GM12878 (cell line): ENCODE data around the gene HSPB8. TPM values are rescaled to one million over a fixed set of nuclear protein-coding genes. Genes with fewer than 3 reads are reported as not detected.

Experiments
- ATAC-seq: fragments of 200-7000 bp; cut with Tn5 transposase; 3 replicates; pipeline ENCODE4 v1.9.1; 2020; ENCODE audit warnings: mild to moderate bottlenecking, moderate library complexity
- BruUV-seq: library from RNA; stranded (reverse); fragments of 400-500 nt; replicated peaks from 2 replicates; lab custom pipeline; 2021; lab: Mats Ljungman, UMichigan
- CTCF ChIA-PET: fragments of 300-600 bp; sonication (Branson Sonifier 250); formaldehyde crosslinking; extraction: SDS; loops from one replicate; lab custom pipeline; 2021; ENCODE audit warnings: inconsistent platforms; lab: Yijun Ruan, JAX
- POLR2A ChIA-PET: fragments of 350-600 bp; formaldehyde crosslinking; extraction: SDS; loops from one replicate; lab custom pipeline; 2021; ENCODE audit warnings: inconsistent platforms; lab: Charles Lee
- RAD21 ChIA-PET: fragments of 300-600 bp; sonication (Branson Sonifier 250); formaldehyde crosslinking; loops from one replicate; lab custom pipeline; 2023; ENCODE audit warnings: antibody characterized with exemption; ENCODE audit not compliant: unreplicated experiment; lab: Charles Lee
- SMC1A ChIA-PET: fragments of 300-600 bp; sonication (Branson Sonifier 250); formaldehyde crosslinking; loops from one replicate; lab custom pipeline; 2023; ENCODE audit not compliant: unreplicated experiment, uncharacterized antibody; lab: Charles Lee
- DNase-seq: peaks from one replicate; pipeline ENCODE4 v3.0.0-alpha.2; 2011; ENCODE audit warnings: low read depth, low spot score
- FAIRE-seq: peaks from 3 replicates; lab custom pipeline; 2011; peaks lifted over from hg19 to GRCh38; lab: Jason Lieb, UNC
- H2AFZ ChIP-seq: 2 replicates; pipeline ENCODE4 v1.6.0; 2011; ENCODE audit warnings: low read depth, low read length, control low read depth; ENCODE audit not compliant: control insufficient read depth
- H3K27ac ChIP-seq: 2 replicates; pipeline ENCODE4 v1.5.1; 2011; ENCODE audit warnings: control low read depth; ENCODE audit not compliant: control insufficient read depth, insufficient read depth
- H3K27me3 ChIP-seq, 2 experiments: replicated peaks in 1 of 2; 2 replicates each; pipeline versions ENCODE4 v1.6.0 to v1.6.1; 2011; ENCODE audit warnings: low read length in 1 of 2; ENCODE audit not compliant: control insufficient read depth in 2 of 2, insufficient read depth in 2 of 2
- H3K36me3 ChIP-seq, 2 experiments: 2 replicates each; pipeline ENCODE4 v1.5.1; 2011; ENCODE audit warnings: low read length in 1 of 2; ENCODE audit not compliant: control insufficient read depth in 2 of 2, insufficient read depth in 2 of 2
- H3K4me1 ChIP-seq: 2 replicates; pipeline ENCODE4 v1.6.1; 2011; ENCODE audit warnings: mild to moderate bottlenecking, low read length, moderate library complexity, mixed read lengths; ENCODE audit not compliant: control insufficient read depth, insufficient read depth
- H3K4me2 ChIP-seq: 2 replicates; pipeline ENCODE4 v1.6.0; 2011; ENCODE audit warnings: control low read depth; ENCODE audit not compliant: control insufficient read depth, insufficient read depth
- H3K4me3 ChIP-seq: fragments of 200-600 bp; sonication (generic); 2 replicates; pipeline ENCODE4 v1.5.1; 2016
- H3K79me2 ChIP-seq: 2 replicates; pipeline ENCODE4 v1.6.0; 2011; ENCODE audit warnings: low read length; ENCODE audit not compliant: control insufficient read depth, insufficient read depth
- H3K9ac ChIP-seq: 2 replicates; pipeline ENCODE4 v1.8.0; 2011; ENCODE audit warnings: low read length, control low read depth, mixed read lengths; ENCODE audit not compliant: control insufficient read depth, insufficient read depth
- H3K9me3 ChIP-seq: replicated peaks from 3 replicates; pipeline ENCODE4 v1.5.1; 2011; ENCODE audit warnings: mild to moderate bottlenecking, low read length; ENCODE audit not compliant: control insufficient read depth, insufficient read depth
- H4K20me1 ChIP-seq: 2 replicates; pipeline ENCODE4 v1.6.0; 2011; ENCODE audit not compliant: control insufficient read depth, insufficient read depth
- ASH2L ChIP-seq: fragments of 300-600, 200-600 bp; sonication (generic); IDR thresholded peaks from 2 replicates; pipeline ENCODE4 v1.6.1; 2017; ENCODE audit warnings: low read depth, mild to moderate bottlenecking, borderline replicate concordance
- BRCA1 ChIP-seq: IDR thresholded peaks from 2 replicates; pipeline ENCODE4 v1.6.1; 2011; ENCODE audit warnings: low read depth, low read length, improper control_type of control experiment
- ESRRA ChIP-seq: IDR thresholded peaks from 2 replicates; pipeline ENCODE4 v1.6.1; 2012; ENCODE audit warnings: mild to moderate bottlenecking, low read length, improper control_type of control experiment
- FOXK2 ChIP-seq: fragments of 450-650 bp; IDR thresholded peaks from 2 replicates; pipeline ENCODE4 v1.6.1; 2017; ENCODE audit warnings: mild to moderate bottlenecking, moderate library complexity
- HDAC2 ChIP-seq: fragments of 200-600 bp; sonication (generic); IDR thresholded peaks from 2 replicates; pipeline ENCODE4 v1.6.1; 2017
- MAX ChIP-seq: IDR thresholded peaks from 2 replicates; pipeline ENCODE4 v1.6.1; 2012; ENCODE audit warnings: low read depth, low read length, improper control_type of control experiment
- NFYA ChIP-seq: IDR thresholded peaks from 2 replicates; pipeline ENCODE4 v1.6.1; 2011; ENCODE audit warnings: low read depth, mild to moderate bottlenecking, low read length, improper control_type of control experiment, borderline replicate concordance
- NR2F1 ChIP-seq: fragments of 450-650 bp; conservative IDR thresholded peaks from 2 replicates; pipeline ENCODE4 v1.6.1; 2017; ENCODE audit warnings: mild to moderate bottlenecking
- SMAD1 ChIP-seq: fragments of 450-650 bp; IDR thresholded peaks from 2 replicates; pipeline ENCODE4 v1.6.1; 2018; ENCODE audit warnings: mild to moderate bottlenecking, low read depth; ENCODE audit not compliant: partially characterized antibody
- SMARCA5 ChIP-seq: fragments of 450-650 bp; IDR thresholded peaks from 2 replicates; pipeline ENCODE4 v1.6.1; 2017; ENCODE audit warnings: mild to moderate bottlenecking
- SPI1 ChIP-seq: IDR thresholded peaks from 2 replicates; pipeline ENCODE4 v1.6.1; 2011; ENCODE audit warnings: low read depth, mild to moderate bottlenecking, low read length, moderate library complexity, borderline replicate concordance; ENCODE audit not compliant: insufficient read depth
- SRF ChIP-seq, 2 experiments: IDR thresholded peaks; 2 replicates each; pipeline ENCODE4 v1.6.1; 2011; ENCODE audit warnings: low read depth in 2 of 2, low read length in 2 of 2, mild to moderate bottlenecking in 1 of 2, moderate library complexity in 1 of 2
- ZBED1 ChIP-seq: IDR thresholded peaks from 2 replicates; pipeline ENCODE4 v1.6.1; 2016; ENCODE audit warnings: borderline replicate concordance
- ZZZ3 ChIP-seq: IDR thresholded peaks from 2 replicates; pipeline ENCODE4 v1.6.1; 2011; ENCODE audit warnings: low read depth; ENCODE audit not compliant: control insufficient read depth, insufficient read length
- WGBS: methylation state at CpG from one replicate; pipeline ENCODE4 v1.1.6; 2016; ENCODE audit warnings: low lambda C conversion rate; ENCODE audit not compliant: insufficient replicate concordance, insufficient coverage; ENCODE audit errors: missing lambda C conversion rate; 5-methylcytosine and 5-hydroxymethylcytosine counted together
- in situ Hi-C: fragments of 300-500 bp; cut with MboI; formaldehyde crosslinking; loops from 9 replicates; pipeline ENCODE4 v1.14.3; 2018; ENCODE audit warnings: mixed read lengths
- intact Hi-C: fragments of 100-400 bp; cut with micrococcal nuclease; formaldehyde crosslinking; loops from one replicate; pipeline ENCODE4 v1.14.2; 2022; ENCODE audit not compliant: unreplicated experiment
- polyA plus RNA-seq, 11 experiments: library from polyadenylated mRNA; depleted of rRNA in 4 of 11; unstranded in 6 of 11; stranded (reverse) in 5 of 11; fragments of >200 nt; fragmentation: Nextera tagmentation in 4 of 11; fragmentation: Illumina TruSeq in 1 of 11; extraction: Ambion mirVana in 4 of 11; extraction: Trizol in 1 of 11; gene quantifications; 1 replicate in 1 of 11; 2 replicates in 10 of 11; pipeline versions ENCODE4 v1.2.1 to v1.2.3, GENCODE V29; 2011 to 2016; ENCODE audit warnings: inconsistent platforms in 2 of 11, missing spikeins in 2 of 11, low read depth in 1 of 11
- total RNA-seq, 4 experiments: library from RNA; depleted of rRNA in 3 of 4; stranded (reverse); fragments of >200 nt in 3 of 4; fragmentation: Illumina TruSeq in 1 of 4; extraction: Trizol in 1 of 4; gene quantifications; 2 replicates each; pipeline versions ENCODE4 v1.2.1 to v1.2.3, GENCODE V29; 2013 to 2021
- TF ChIP-seq, protein P1 (sequence below): fragments of 450-650 bp; formaldehyde crosslinking; IDR thresholded peaks from 2 replicates; pipeline ENCODE4 v1.4.0; 2022; ENCODE audit warnings: mild to moderate bottlenecking, moderate library complexity

Gene HSPB8
- total and polyA plus RNA-seq, 10 of the 15 experiments (the other 5 are each of a cell fraction or from before 2014, with no cell fraction given): 0.10 TPM; not detected in 9

GRCh38 chr12:119201789-119202543 lies 23.2 kb downstream of the HSPB8 start:
- no peak overlapping the region for H3K27ac ChIP-seq
- WGBS: 32% methylated on average over 9 of the region's 9 CpGs
- no peak for FAIRE-seq
- in situ Hi-C loops: no loop called here
- no peaks in the 10 kb centered on the region for H3K79me2 ChIP-seq
- no peaks in the 10 kb centered on the region for H3K4me1 ChIP-seq
- DNase-seq: no peak
- H3K4me3 ChIP-seq: no peak overlapping the region
- ChIA-PET CTCF (no interaction called here), RAD21 (no interaction called here), POLR2A (no interaction called here), SMC1A (no interaction called here)
- H4K20me1 ChIP-seq: no peaks in the 10 kb centered on the region
- BruUV-seq: no TSS peak
- no peak for TF ChIP-seq HDAC2
- TF ChIP-seq SMARCA5: no peak
- TF ChIP-seq ZBED1: no peak
- TF ChIP-seq MAX: no peak
- TF ChIP-seq NR2F1: no peak
- TF ChIP-seq ESRRA: no peak
- H3K9ac ChIP-seq: no peak overlapping the region
- no peak overlapping the region for H2AFZ ChIP-seq
- intact Hi-C loops: no loop called here
- no peaks in the 10 kb centered on the region for H3K27me3 ChIP-seq
- no peak for ATAC-seq
- H3K9me3 ChIP-seq: no peaks in the 10 kb centered on the region
- H3K36me3 ChIP-seq: no peaks in the 10 kb centered on the region
- no peak overlapping the region for H3K4me2 ChIP-seq

DNA sequence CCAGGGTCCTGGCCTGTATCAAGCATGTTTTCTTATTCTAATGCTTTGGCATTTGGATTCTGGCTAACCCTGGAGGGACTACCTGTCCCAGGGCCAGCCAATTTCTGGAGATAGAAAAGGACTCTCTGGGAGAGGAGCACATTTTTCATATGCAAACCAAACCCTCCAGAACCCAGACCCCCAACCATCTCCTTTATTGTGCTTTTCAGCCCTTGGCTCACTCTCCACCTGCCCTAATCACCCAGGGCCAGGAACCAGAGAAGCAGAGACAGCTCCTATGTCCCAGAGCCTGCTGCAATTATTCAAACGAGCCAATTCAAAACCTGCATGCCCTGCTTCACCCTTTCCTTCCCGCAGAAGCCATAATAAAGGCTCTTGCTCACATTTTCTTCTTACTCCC lies 23.8 kb downstream of the HSPB8 start:
- H3K27ac ChIP-seq: no peak overlapping the region
- no peaks in the 10 kb centered on the region for H3K9me3 ChIP-seq
- no peak for FAIRE-seq
- BruUV-seq: no TSS peak
- ChIA-PET RAD21 (no interaction called here), SMC1A (no interaction called here), POLR2A (no interaction called here), CTCF (no interaction called here)
- H3K36me3 ChIP-seq: no peaks in the 10 kb centered on the region
- 4% methylated on average over 2 of the region's 2 CpGs for WGBS
- H3K9ac ChIP-seq: no peak overlapping the region
- H2AFZ ChIP-seq: no peak overlapping the region
- H3K4me2 ChIP-seq: no peak overlapping the region
- no peak for DNase-seq
- H3K4me1 ChIP-seq: no peaks in the 10 kb centered on the region
- H4K20me1 ChIP-seq: no peaks in the 10 kb centered on the region
- ATAC-seq: no peak
- intact Hi-C loops: no loop called here
- in situ Hi-C loops: no loop called here
- no peaks in the 10 kb centered on the region for H3K79me2 ChIP-seq
- no peaks in the 10 kb centered on the region for H3K27me3 ChIP-seq
- no peak overlapping the region for H3K4me3 ChIP-seq
- TF ChIP-seq SPI1: no peak
- TF ChIP-seq ZZZ3: no peak
- TF ChIP-seq BRCA1: no peak
- TF ChIP-seq, protein P1, sequence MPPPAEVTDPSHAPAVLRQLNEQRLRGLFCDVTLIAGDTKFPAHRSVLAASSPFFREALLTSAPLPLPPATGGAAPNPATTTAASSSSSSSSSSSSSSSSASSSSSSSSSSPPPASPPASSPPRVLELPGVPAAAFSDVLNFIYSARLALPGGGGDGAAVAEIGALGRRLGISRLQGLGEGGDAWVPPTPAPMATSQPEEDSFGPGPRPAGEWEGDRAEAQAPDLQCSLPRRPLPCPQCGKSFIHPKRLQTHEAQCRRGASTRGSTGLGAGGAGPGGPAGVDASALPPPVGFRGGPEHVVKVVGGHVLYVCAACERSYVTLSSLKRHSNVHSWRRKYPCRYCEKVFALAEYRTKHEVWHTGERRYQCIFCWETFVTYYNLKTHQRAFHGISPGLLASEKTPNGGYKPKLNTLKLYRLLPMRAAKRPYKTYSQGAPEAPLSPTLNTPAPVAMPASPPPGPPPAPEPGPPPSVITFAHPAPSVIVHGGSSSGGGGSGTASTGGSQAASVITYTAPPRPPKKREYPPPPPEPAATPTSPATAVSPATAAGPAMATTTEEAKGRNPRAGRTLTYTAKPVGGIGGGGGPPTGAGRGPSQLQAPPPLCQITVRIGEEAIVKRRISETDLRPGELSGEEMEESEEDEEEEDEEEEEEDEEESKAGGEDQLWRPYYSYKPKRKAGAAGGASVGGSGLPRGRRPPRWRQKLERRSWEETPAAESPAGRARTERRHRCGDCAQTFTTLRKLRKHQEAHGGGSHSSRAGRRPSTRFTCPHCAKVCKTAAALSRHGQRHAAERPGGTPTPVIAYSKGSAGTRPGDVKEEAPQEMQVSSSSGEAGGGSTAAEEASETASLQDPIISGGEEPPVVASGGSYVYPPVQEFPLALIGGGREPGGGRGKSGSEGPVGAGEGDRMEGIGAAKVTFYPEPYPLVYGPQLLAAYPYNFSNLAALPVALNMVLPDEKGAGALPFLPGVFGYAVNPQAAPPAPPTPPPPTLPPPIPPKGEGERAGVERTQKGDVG: no peak
- no peak for TF ChIP-seq SRF (IDR thresholded peaks at IDR 0.05; ENCODE audit: low read depth in 2 of 2, low read length in 2 of 2)
- TF ChIP-seq SMAD1: no peak
- TF ChIP-seq NFYA: no peak
- no peak for TF ChIP-seq ASH2L
- TF ChIP-seq FOXK2: no peak
